HCT116 (cell line): ENCODE results near the gene ORC3. TPM values are rescaled to one million over a fixed set of nuclear protein-coding genes. Genes with fewer than 3 reads are reported as not detected.

Experiments used
- ATAC-seq: fragments of 200-7000 bp; cut with Tn5 transposase; 2 replicates; pipeline ENCODE4 v1.9.1; 2020; ENCODE audit warnings: mild to moderate bottlenecking, moderate library complexity
- BruUV-seq: library from RNA; stranded (reverse); fragments of 400-500 nt; replicated peaks from 2 replicates; lab custom pipeline; 2021; lab: Mats Ljungman, UMichigan
- CTCF ChIA-PET: fragments of 300-600 bp; sonication (Branson Sonifier 250); formaldehyde crosslinking; loops from one replicate; lab custom pipeline; 2021; ENCODE audit warnings: antibody characterized with exemption; lab: Charles Lee
- POLR2A ChIA-PET: fragments of 300-600, 350-600 bp; sonication (Branson Sonifier 250); formaldehyde crosslinking; loops from one replicate; lab custom pipeline; 2021; ENCODE audit warnings: antibody characterized with exemption; lab: Charles Lee
- RAD21 ChIA-PET, 2 experiments: fragments of 300-600 bp; sonication (Branson Sonifier 250); formaldehyde crosslinking; loops; one replicate each; lab custom pipeline; 2023; ENCODE audit warnings: low total read pairs in 2 of 2; ENCODE audit not compliant: uncharacterized antibody in 2 of 2, unreplicated experiment in 2 of 2, low non-redundant PET in 1 of 2; lab: Charles Lee
- DNase-seq: peaks from one replicate; pipeline ENCODE4 v3.0.0-alpha.2; 2010; ENCODE audit warnings: low read depth, low spot score
- H2AFZ ChIP-seq: fragments of 200-600 bp; shearing (Covaris generic), sonication (generic); 2 replicates; pipeline ENCODE4 v1.6.1; 2017; ENCODE audit warnings: low read depth, mixed run types, mixed read lengths, antibody characterized with exemption, low read length; ENCODE audit not compliant: poor library complexity, severe bottlenecking
- H3K27ac ChIP-seq: 2 replicates; pipeline ENCODE4 v1.5.1; 2012; ENCODE audit warnings: low read depth, low read length
- H3K27me3 ChIP-seq: fragments of 200-600 bp; sonication (generic); 2 replicates; pipeline ENCODE4 v1.6.1; 2016; ENCODE audit warnings: mixed run types, low read length, mixed read lengths; ENCODE audit not compliant: insufficient read depth
- H3K36me3 ChIP-seq, 2 experiments: fragments of 200-500 bp in 1 of 2; fragments of 200-600 bp in 1 of 2; sonication (Bioruptor generic) in 1 of 2; sonication (generic) in 1 of 2; 2 replicates each; pipeline versions ENCODE4 v1.5.1 to v1.6.1; 2014 to 2016; ENCODE audit warnings: low read length in 2 of 2, inconsistent platforms in 1 of 2, mixed read lengths in 1 of 2, mixed run types in 1 of 2; ENCODE audit not compliant: insufficient read depth in 2 of 2, control insufficient read depth in 1 of 2
- H3K4me1 ChIP-seq, 2 experiments: fragments of 200-600 bp in 1 of 2; sonication (generic) in 1 of 2; 2 replicates each; pipeline versions ENCODE4 v1.5.1 to v1.6.1; 2012 to 2017; ENCODE audit warnings: low read length in 2 of 2, inconsistent platforms in 1 of 2, mild to moderate bottlenecking in 1 of 2, mixed read lengths in 1 of 2, mixed run types in 1 of 2, moderate library complexity in 1 of 2; ENCODE audit not compliant: insufficient read depth in 2 of 2, control insufficient read depth in 1 of 2
- H3K4me2 ChIP-seq: fragments of 200-600 bp; sonication (generic); 2 replicates; pipeline ENCODE4 v1.6.1; 2017; ENCODE audit warnings: mixed run types, low read length, mixed read lengths
- H3K4me3 ChIP-seq, 2 experiments: fragments of 200-600 bp in 1 of 2; sonication (generic) in 1 of 2; replicated peaks in 1 of 2; 2 replicates each; pipeline ENCODE4 v1.5.1; 2011 to 2016; ENCODE audit warnings: low read length in 2 of 2, control low read depth in 1 of 2, low read depth in 1 of 2, mild to moderate bottlenecking in 1 of 2, mixed read lengths in 1 of 2, mixed run types in 1 of 2
- H3K79me2 ChIP-seq: fragments of 200-600 bp; sonication (generic); 2 replicates; pipeline ENCODE4 v1.6.1; 2017; ENCODE audit warnings: mild to moderate bottlenecking, mixed run types, low read length, moderate library complexity, mixed read lengths; ENCODE audit not compliant: insufficient read depth
- H3K9ac ChIP-seq: fragments of 200-600 bp; sonication (generic); 2 replicates; pipeline ENCODE4 v1.6.1; 2016; ENCODE audit warnings: low read length, mixed read lengths
- H3K9me2 ChIP-seq: fragments of 200-600 bp; sonication (generic), shearing (Covaris generic); 2 replicates; pipeline ENCODE4 v1.6.1; 2017; ENCODE audit warnings: mixed run types, mild to moderate bottlenecking, moderate library complexity; ENCODE audit not compliant: insufficient read depth
- H3K9me3 ChIP-seq, 2 experiments: fragments of 200-500 bp in 1 of 2; fragments of 200-600 bp in 1 of 2; sonication (Bioruptor generic) in 1 of 2; sonication (generic) in 1 of 2; 2 replicates each; pipeline ENCODE4 v1.6.1; 2014 to 2017; ENCODE audit warnings: low read length in 2 of 2, mixed read lengths in 2 of 2, inconsistent platforms in 1 of 2, low read depth in 1 of 2, mild to moderate bottlenecking in 1 of 2, mixed run types in 1 of 2, moderate library complexity in 1 of 2; ENCODE audit not compliant: control insufficient read depth in 1 of 2, insufficient read depth in 1 of 2
- H4K20me1 ChIP-seq: fragments of 200-600 bp; sonication (generic), shearing (Covaris generic); 2 replicates; pipeline ENCODE4 v1.6.1; 2017; ENCODE audit warnings: mixed run types, mild to moderate bottlenecking, moderate library complexity; ENCODE audit not compliant: insufficient read depth
- ATF3 ChIP-seq: IDR thresholded peaks from 2 replicates; pipeline ENCODE4 v1.6.1; 2012
- CBX3 ChIP-seq: IDR thresholded peaks from 2 replicates; pipeline ENCODE4 v1.6.1; 2012; ENCODE audit warnings: low read depth
- CTCF ChIP-seq, 3 experiments: fragments of 200-600 bp in 1 of 3; sonication (generic) in 1 of 3; IDR thresholded peaks in 2 of 3; conservative IDR thresholded peaks in 1 of 3; 2 replicates each; pipeline ENCODE4 v1.5.1; 2012 to 2017; ENCODE audit warnings: low read depth in 2 of 3, low read length in 2 of 3, antibody characterized with exemption in 1 of 3, borderline replicate concordance in 1 of 3, control low read depth in 1 of 3, mild to moderate bottlenecking in 1 of 3, mixed read lengths in 1 of 3, mixed run types in 1 of 3, moderate library complexity in 1 of 3; ENCODE audit not compliant: insufficient read depth in 1 of 3
- EGR1 ChIP-seq: IDR thresholded peaks from 2 replicates; pipeline ENCODE4 v1.6.1; 2012; ENCODE audit warnings: low read depth
- ELF1 ChIP-seq: IDR thresholded peaks from 2 replicates; pipeline ENCODE4 v1.6.1; 2012; ENCODE audit warnings: low read depth, borderline replicate concordance
- EZH2 ChIP-seq: fragments of 200-600 bp; sonication (generic); IDR thresholded peaks from 2 replicates; pipeline ENCODE4 v1.6.1; 2017; ENCODE audit warnings: antibody characterized with exemption, mixed run types
- EZH2phosphoT487 ChIP-seq: fragments of 200-600 bp; IDR thresholded peaks from 2 replicates; pipeline ENCODE4 v1.6.1; 2018; ENCODE audit warnings: antibody characterized with exemption, borderline replicate concordance
- FOSL1 ChIP-seq: IDR thresholded peaks from 2 replicates; pipeline ENCODE4 v1.6.1; 2012; ENCODE audit warnings: low read depth
- JUND ChIP-seq: IDR thresholded peaks from 2 replicates; pipeline ENCODE4 v1.6.1; 2012
- MAX ChIP-seq: IDR thresholded peaks from 2 replicates; pipeline ENCODE4 v1.6.1; 2012
- POLR2A ChIP-seq: IDR thresholded peaks from 2 replicates; pipeline ENCODE4 v1.7.0; 2011; ENCODE audit warnings: borderline replicate concordance; ENCODE audit not compliant: insufficient read depth, insufficient read length; ENCODE audit errors: extremely low read depth
- POLR2AphosphoS5 ChIP-seq: IDR thresholded peaks from 2 replicates; pipeline ENCODE4 v1.6.1; 2011; ENCODE audit warnings: mild to moderate bottlenecking, low read depth, low read length, moderate library complexity
- REST ChIP-seq: IDR thresholded peaks from 2 replicates; pipeline ENCODE4 v1.6.1; 2012; ENCODE audit warnings: low read depth
- SIN3A ChIP-seq: IDR thresholded peaks from 2 replicates; pipeline ENCODE4 v1.6.1; 2012; ENCODE audit warnings: low read depth
- SP1 ChIP-seq: IDR thresholded peaks from 2 replicates; pipeline ENCODE4 v1.6.1; 2012; ENCODE audit warnings: low read depth
- SRF ChIP-seq: IDR thresholded peaks from 2 replicates; pipeline ENCODE4 v1.6.1; 2012; ENCODE audit warnings: low read depth
- TCF7L2 ChIP-seq: IDR thresholded peaks from 2 replicates; pipeline ENCODE4 v1.7.0; 2011; ENCODE audit warnings: borderline replicate concordance, inconsistent platforms; ENCODE audit not compliant: insufficient read depth, insufficient read length; ENCODE audit errors: extremely low read depth
- YY1 ChIP-seq: IDR thresholded peaks from 2 replicates; pipeline ENCODE4 v1.6.1; 2011; ENCODE audit warnings: low read length, low read depth, moderate library complexity, mild to moderate bottlenecking; ENCODE audit not compliant: insufficient replicate concordance; ENCODE audit errors: extremely low read depth
- ZNF274 ChIP-seq: fragments of 200-500 bp; sonication (Bioruptor generic); IDR thresholded peaks from 2 replicates; pipeline ENCODE4 v1.6.1; 2014; ENCODE audit warnings: mild to moderate bottlenecking, low read depth, low read length, inconsistent platforms
- intact Hi-C: fragments of 100-400 bp; cut with micrococcal nuclease; formaldehyde crosslinking; loops from 2 replicates; pipeline ENCODE4 v1.10.0; 2022
- total RNA-seq: library from RNA; stranded (reverse); gene quantifications from one replicate; pipeline ENCODE4 v1.2.1, GENCODE V29; 2021; ENCODE audit not compliant: unreplicated experiment

ORC3 gene
- total RNA-seq, 1 experiment from 2014 or later, result 34.2 TPM

- ChIA-PET CTCF (no interaction called here), POLR2A (no interaction called here), RAD21 (no interaction called here)
- intact Hi-C loops, result no loop called here
- Histone ChIP-seq H3K79me2 (peaks cover 95% of the 10 kb centered on the region), H3K9me3 (no peaks in the 10 kb centered on the region), H3K36me3 (peaks cover 5 to 6% of the 10 kb centered on the region in 2 experiments), H3K27me3 (no peaks in the 10 kb centered on the region), H3K4me3 (no peak overlapping the region), H3K4me1 (peaks cover 0 to 7% of the 10 kb centered on the region in 2 experiments; a peak in 1 of 4 replicates), H4K20me1 (no peaks in the 10 kb centered on the region; the same call in 1 of the 2 replicates), H3K27ac (no peak overlapping the region), H3K9me2 (no peaks in the 10 kb centered on the region), H3K9ac (no peak overlapping the region), H3K4me2 (no peak overlapping the region), H2AFZ (no peak overlapping the region)
- DNase-seq (no peak), ATAC-seq (no peak)
- no peak for TF ChIP-seq REST
- no peak for TF ChIP-seq EZH2
- TF ChIP-seq FOSL1, result no peak
- no peak for TF ChIP-seq ATF3
- TF ChIP-seq SP1, result no peak
- TF ChIP-seq SIN3A, result no peak
- TF ChIP-seq TCF7L2, result no peak
- TF ChIP-seq ELF1, result no peak
- no peak for TF ChIP-seq ZNF274
- no peak for TF ChIP-seq EGR1
- no peak for TF ChIP-seq MAX
- no peak for TF ChIP-seq EZH2phosphoT487
- no peak for TF ChIP-seq POLR2AphosphoS5
- no peak for TF ChIP-seq POLR2A
- no peak for TF ChIP-seq CBX3
- TF ChIP-seq YY1, result no peak
- no peak for TF ChIP-seq JUND
- TF ChIP-seq CTCF (IDR thresholded peaks at IDR 0.05 in 2 of 3, conservative IDR thresholded peaks at IDR 0.05 in 1 of 3; ENCODE audit: borderline replicate concordance in 1 of 3, insufficient read depth in 1 of 3, low read depth in 2 of 3, low read length in 2 of 3), result no peak
- TF ChIP-seq SRF, result no peak
- no TSS peak for BruUV-seq
These were observed 6.1 kb upstream of the ORC3 start for GRCh38 chr6:87583822-87584221.
